Measurements from ENCODE around the gene FHAD1. TPM values are rescaled to one million over a fixed set of nuclear protein-coding genes. Genes with fewer than 3 reads are reported as not detected.

Gene FHAD1
- total and polyA plus RNA-seq, 9 of the 15 experiments (the other 6 are each of a cell fraction or from before 2014, with no cell fraction given), result 0.32 to 2.1 (median 1.5) TPM; not detected in 1

DNA sequence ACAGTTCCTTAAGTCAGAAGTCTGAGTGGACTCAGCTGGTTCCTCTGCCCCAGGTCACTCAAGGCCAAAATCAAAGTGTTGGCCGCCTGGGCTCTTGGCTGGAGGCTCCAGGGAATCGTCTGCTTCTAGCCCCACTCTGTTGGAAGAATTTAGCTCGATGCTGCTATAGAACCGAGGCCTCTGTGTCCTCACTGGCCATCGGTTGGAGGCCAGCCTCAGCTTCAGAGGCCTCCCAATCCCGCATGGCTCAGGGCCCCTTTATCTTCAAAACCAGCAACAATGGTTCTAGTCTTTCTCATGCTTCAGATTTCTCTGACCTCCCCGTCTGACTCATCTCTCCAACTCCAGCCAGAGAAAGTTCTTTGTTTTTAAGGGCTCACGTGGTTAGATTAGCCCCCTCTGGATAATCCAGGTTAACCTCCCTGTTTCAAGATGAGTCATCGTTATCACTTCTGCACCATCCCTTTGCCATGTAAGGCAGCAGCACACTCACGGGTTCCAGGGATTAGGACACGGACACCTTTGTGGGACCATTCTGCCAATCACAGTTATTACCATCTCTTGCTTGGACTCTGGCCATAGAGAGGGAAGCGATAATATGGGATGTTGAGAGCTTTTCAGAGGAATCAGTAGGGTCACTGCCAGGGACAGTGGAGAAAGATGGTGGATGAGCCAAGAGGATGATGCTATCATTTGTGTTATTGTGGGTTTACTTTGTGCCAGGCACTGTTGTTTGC, 13.6 kb downstream of the FHAD1 start (continued):
- TF ChIP-seq REST (IDR thresholded peaks at IDR 0.05; ENCODE audit: borderline replicate concordance) (no peak), REST (CRISPR knock-in tag; IDR thresholded peaks at IDR 0.05; ENCODE audit: low read depth) (no peak), SIN3B (IDR thresholded peaks at IDR 0.05; ENCODE audit: low read depth) (no peak), ATF1 (CRISPR knock-in tag; IDR thresholded peaks at IDR 0.05) (no peak), ATF1 (tag; IDR thresholded peaks at IDR 0.05) (no peak), SETDB1 (IDR thresholded peaks at IDR 0.05; ENCODE audit: low read length) (no peak), RAD21 (CRISPR knock-in tag; conservative IDR thresholded peaks at IDR 0.05 in 1 of 2, IDR thresholded peaks at IDR 0.05 in 1 of 2) (no peak), BCOR (IDR thresholded peaks at IDR 0.05) (no peak; the same call in 1 of the 2 replicates), SMAD4 (CRISPR knock-in tag; conservative IDR thresholded peaks at IDR 0.05) (peak; percentile 82), BDP1 (IDR thresholded peaks at IDR 0.05; ENCODE audit: insufficient read depth, insufficient read length) (no peak), MLX (CRISPR knock-in tag; conservative IDR thresholded peaks at IDR 0.05) (no peak), TAF15 (IDR thresholded peaks at IDR 0.05; ENCODE audit: low read depth, low read length) (no peak), TOE1 (IDR thresholded peaks at IDR 0.05; ENCODE audit: borderline replicate concordance) (peak; percentile 84), TOE1 (CRISPR knock-in tag; IDR thresholded peaks at IDR 0.05; ENCODE audit: borderline replicate concordance, low read depth) (no peak), ZNF77 (CRISPR knock-in tag; IDR thresholded peaks at IDR 0.05) (no peak), PRPF4 (IDR thresholded peaks at IDR 0.05; ENCODE audit: insufficient read depth, low read depth, low read length, poor library complexity, severe bottlenecking) (no peak), ZNF589 (CRISPR knock-in tag; IDR thresholded peaks at IDR 0.05; ENCODE audit: low read depth) (peak; percentile 47; the same call in 1 of the 2 replicates), ZFP1 (CRISPR knock-in tag; IDR thresholded peaks at IDR 0.05) (no peak)
- TF ChIP-seq, protein P1, sequence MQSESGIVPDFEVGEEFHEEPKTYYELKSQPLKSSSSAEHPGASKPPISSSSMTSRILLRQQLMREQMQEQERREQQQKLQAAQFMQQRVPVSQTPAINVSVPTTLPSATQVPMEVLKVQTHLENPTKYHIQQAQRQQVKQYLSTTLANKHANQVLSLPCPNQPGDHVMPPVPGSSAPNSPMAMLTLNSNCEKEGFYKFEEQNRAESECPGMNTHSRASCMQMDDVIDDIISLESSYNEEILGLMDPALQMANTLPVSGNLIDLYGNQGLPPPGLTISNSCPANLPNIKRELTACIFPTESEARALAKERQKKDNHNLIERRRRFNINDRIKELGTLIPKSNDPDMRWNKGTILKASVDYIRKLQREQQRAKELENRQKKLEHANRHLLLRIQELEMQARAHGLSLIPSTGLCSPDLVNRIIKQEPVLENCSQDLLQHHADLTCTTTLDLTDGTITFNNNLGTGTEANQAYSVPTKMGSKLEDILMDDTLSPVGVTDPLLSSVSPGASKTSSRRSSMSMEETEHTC (IDR thresholded peaks at IDR 0.05), result no peak; the same call in 1 of the 2 replicates

Data from K562 (cell line).